Measurements from ENCODE around the gene PLD3. TPM values are rescaled to one million over a fixed set of nuclear protein-coding genes. Genes with fewer than 3 reads are reported as not detected.

Gene PLD3
- total and polyA plus RNA-seq, 3 donors from 2014 or later = 219 to 533 (median 277) TPM

GRCh38 chr19:40394816-40395210, 46.3 kb downstream of the PLD3 start:
- Histone ChIP-seq H3K27ac (no peak overlapping the region), H3K9me3 (no peaks in the 10 kb centered on the region), H3K27me3 (no peaks in the 10 kb centered on the region), H3K36me3 (ENCODE audit: low read depth, missing control alignments) (no peaks in the 10 kb centered on the region), H3K4me1 (peaks cover 10% of the 10 kb centered on the region), H3K4me3 (no peak overlapping the region)
- intact Hi-C loops (cut with DNase I; ENCODE audit: low total_unique reads) = no loop called here
- WGBS, 2 donors = 82 to 83% methylated on average over 8 to 12 of the region's 13 CpGs
- TF ChIP-seq CTCF (IDR thresholded peaks at IDR 0.05) (no peak), POLR2A (IDR thresholded peaks at IDR 0.05) (no peak)
- no peak for DNase-seq

- WGBS, 2 donors = 87 to 91% methylated on average over 8 to 14 of the region's 14 CpGs
- no peaks in the 10 kb centered on the region for H3K36me3 ChIP-seq (ENCODE audit: low read depth, missing control alignments)
Observed at GRCh38 chr19:40395956-40396355, 47.5 kb downstream of the PLD3 start.

GRCh38 chr19:40396886-40397567, 48.5 kb downstream of the PLD3 start:
- no peak for DNase-seq
- 92 to 93% methylated on average over 6 to 19 of the region's 20 CpGs for WGBS, 2 donors
- intact Hi-C loops (cut with DNase I; ENCODE audit: low total_unique reads) = no loop called here
- TF ChIP-seq CTCF (IDR thresholded peaks at IDR 0.05) = no peak
- no peak for TF ChIP-seq POLR2A (IDR thresholded peaks at IDR 0.05)
- Histone ChIP-seq H3K9me3 (no peaks in the 10 kb centered on the region), H3K27ac (no peak overlapping the region), H3K36me3 (ENCODE audit: low read depth, missing control alignments) (no peaks in the 10 kb centered on the region), H3K4me3 (no peak overlapping the region), H3K27me3 (no peaks in the 10 kb centered on the region), H3K4me1 (peaks cover 10% of the 10 kb centered on the region)

More at GRCh38 chr19:40395956-40396355, 47.5 kb downstream of the PLD3 start:
- Histone ChIP-seq H3K9me3 (no peaks in the 10 kb centered on the region), H3K27me3 (no peaks in the 10 kb centered on the region), H3K4me1 (peaks cover 10% of the 10 kb centered on the region), H3K4me3 (no peak overlapping the region), H3K27ac (no peak overlapping the region)
- no peak for DNase-seq
- intact Hi-C loops (cut with DNase I; ENCODE audit: low total_unique reads) = no loop called here
- TF ChIP-seq CTCF (IDR thresholded peaks at IDR 0.05) = no peak
- no peak for TF ChIP-seq POLR2A (IDR thresholded peaks at IDR 0.05)

- WGBS, 2 donors = 92 to 93% methylated on average over 8 to 22 of the region's 22 CpGs
Observed at GRCh38 chr19:40397568-40397906, 49.0 kb downstream of the PLD3 start.

More at GRCh38 chr19:40397568-40397906, 49.0 kb downstream of the PLD3 start:
- Histone ChIP-seq H3K4me1 (peaks cover 10% of the 10 kb centered on the region), H3K4me3 (no peak overlapping the region), H3K27me3 (no peaks in the 10 kb centered on the region), H3K9me3 (no peaks in the 10 kb centered on the region), H3K27ac (no peak overlapping the region), H3K36me3 (ENCODE audit: low read depth, missing control alignments) (no peaks in the 10 kb centered on the region)
- intact Hi-C loops (cut with DNase I; ENCODE audit: low total_unique reads) = no loop called here
- TF ChIP-seq CTCF (IDR thresholded peaks at IDR 0.05) (no peak), POLR2A (IDR thresholded peaks at IDR 0.05) (no peak)
- no peak for DNase-seq
